SH-SY5Y (cell line): ENCODE measurements around the gene SSH3.

Source experiments
- GATA2 ChIP-seq: IDR thresholded peaks from 2 replicates; pipeline ENCODE4 v1.6.1; 2011; ENCODE audit warnings: mild to moderate bottlenecking, low read depth, low read length
- GATA3 ChIP-seq: IDR thresholded peaks from 2 replicates; pipeline ENCODE4 v1.6.1; 2011; ENCODE audit warnings: low read depth, mild to moderate bottlenecking, low read length, moderate library complexity

GRCh38 chr11:67254798-67255197 is 48.5 kb upstream of the SSH3 start:
- TF ChIP-seq GATA3 (no peak), GATA2 (no peak)
